H1 (cell line): ENCODE measurements around the gene CAD. TPM values are rescaled to one million over a fixed set of nuclear protein-coding genes. Genes with fewer than 3 reads are reported as not detected.

Experiments used
- CTCF ChIA-PET: fragments of 300-600 bp; sonication (Branson Sonifier 250); formaldehyde crosslinking; loops from one replicate; lab custom pipeline; 2021; ENCODE audit not compliant: partially characterized antibody; lab: Charles Lee
- POLR2A ChIA-PET: fragments of 300-600 bp; sonication (Branson Sonifier 250); formaldehyde crosslinking; loops from one replicate; lab custom pipeline; 2021; ENCODE audit warnings: inconsistent platforms; ENCODE audit not compliant: partially characterized antibody; lab: Charles Lee
- DNase-seq, 2 experiments: peaks; one replicate each; pipeline versions ENCODE4 v3.0.0 to v3.0.0-alpha.2; 2010 to 2022; ENCODE audit warnings: low spot score in 2 of 2, low read depth in 1 of 2, mixed read lengths in 1 of 2
- FAIRE-seq: peaks from 2 replicates; lab custom pipeline; 2011; peaks lifted over from hg19 to GRCh38; lab: Jason Lieb, UNC
- H2AFZ ChIP-seq: 2 replicates; pipeline ENCODE4 v1.8.1; 2012; ENCODE audit warnings: low read length, inconsistent platforms
- H2AK5ac ChIP-seq: 2 replicates; pipeline ENCODE4 v1.6.1; 2013; ENCODE audit warnings: low read depth, low read length
- H2BK120ac ChIP-seq: replicated peaks from 2 replicates; pipeline ENCODE3; 2013; ENCODE audit warnings: low read depth, low read length, inconsistent platforms
- H2BK12ac ChIP-seq: 2 replicates; pipeline ENCODE4 v1.6.1; 2013; ENCODE audit warnings: low read depth, low read length
- H2BK15ac ChIP-seq: 2 replicates; pipeline ENCODE4 v1.6.1; 2013; ENCODE audit warnings: low read length
- H2BK20ac ChIP-seq: 2 replicates; pipeline ENCODE4 v1.6.1; 2013; ENCODE audit warnings: low read length
- H2BK5ac ChIP-seq: 2 replicates; pipeline ENCODE4 v1.6.1; 2013; ENCODE audit warnings: low read depth, low read length
- H3K14ac ChIP-seq: 2 replicates; pipeline ENCODE4 v1.6.1; 2013; ENCODE audit warnings: inconsistent platforms; ENCODE audit not compliant: insufficient read length
- H3K18ac ChIP-seq: 2 replicates; pipeline ENCODE4 v1.6.1; 2013; ENCODE audit warnings: low read length; ENCODE audit errors: extremely low read depth
- H3K23ac ChIP-seq: 2 replicates; pipeline ENCODE4 v1.6.1; 2013; ENCODE audit warnings: inconsistent platforms; ENCODE audit not compliant: insufficient read length
- H3K23me2 ChIP-seq: 2 replicates; pipeline ENCODE4 v1.6.1; 2013; ENCODE audit warnings: low read depth, low read length
- H3K27ac ChIP-seq: 2 replicates; pipeline ENCODE4 v1.6.1; 2011; ENCODE audit warnings: low read depth, low read length, inconsistent platforms
- H3K27me3 ChIP-seq, 4 experiments: replicated peaks in 1 of 4; 1 replicate in 1 of 4; 2 replicates in 3 of 4; pipeline versions ENCODE4 v1.6.1 to v1.8.1; 2011 to 2013; ENCODE audit warnings: low read length in 3 of 4, mild to moderate bottlenecking in 3 of 4, inconsistent platforms in 2 of 4, mixed read lengths in 2 of 4, moderate library complexity in 1 of 4; ENCODE audit not compliant: control insufficient read depth in 3 of 4, insufficient read depth in 3 of 4; ENCODE audit errors: extremely low read depth in 1 of 4
- H3K36me3 ChIP-seq, 4 experiments: 2 replicates each; pipeline versions ENCODE4 v1.6.1 to v1.8.1; 2011 to 2013; ENCODE audit warnings: mild to moderate bottlenecking in 4 of 4, low read length in 3 of 4, moderate library complexity in 2 of 4, control low read depth in 1 of 4, inconsistent platforms in 1 of 4; ENCODE audit not compliant: insufficient read depth in 4 of 4, control insufficient read depth in 2 of 4
- H3K4ac ChIP-seq: replicated peaks from 2 replicates; pipeline ENCODE3; 2013; ENCODE audit warnings: low read length, low read depth, mixed read lengths, inconsistent platforms; ENCODE audit not compliant: insufficient read length
- H3K4me1 ChIP-seq, 4 experiments: replicated peaks in 1 of 4; 1 replicate in 1 of 4; 2 replicates in 3 of 4; pipeline versions ENCODE4 v1.6.1 to v1.8.1; 2011 to 2013; ENCODE audit warnings: low read length in 3 of 4, inconsistent platforms in 2 of 4, mixed read lengths in 1 of 4; ENCODE audit not compliant: insufficient read depth in 4 of 4, control insufficient read depth in 3 of 4
- H3K4me2 ChIP-seq, 2 experiments: 2 replicates each; pipeline versions ENCODE4 v1.6.1 to v1.8.1; 2011 to 2013; ENCODE audit warnings: low read depth in 2 of 2, low read length in 2 of 2, control low read depth in 1 of 2, inconsistent platforms in 1 of 2, mild to moderate bottlenecking in 1 of 2; ENCODE audit not compliant: insufficient read depth in 1 of 2
- H3K4me3 ChIP-seq, 4 experiments: fragments of 200-600, 300-600 bp in 1 of 4; sonication (generic), shearing (Covaris generic), sonication (Bioruptor Twin) in 1 of 4; 2 replicates each; pipeline versions ENCODE4 v1.5.1 to v1.8.1; 2011 to 2016; ENCODE audit warnings: low read length in 4 of 4, low read depth in 3 of 4, control low read depth in 2 of 4, inconsistent platforms in 2 of 4, mild to moderate bottlenecking in 2 of 4, mixed read lengths in 1 of 4, moderate library complexity in 1 of 4; ENCODE audit not compliant: insufficient read depth in 2 of 4; ENCODE audit errors: extremely low read depth in 1 of 4
- H3K56ac ChIP-seq: replicated peaks from 2 replicates; pipeline ENCODE3; 2013; ENCODE audit warnings: low read depth, mild to moderate bottlenecking, mixed read lengths, low read length, inconsistent platforms; ENCODE audit not compliant: insufficient read length
- H3K79me1 ChIP-seq: 2 replicates; pipeline ENCODE4 v1.6.1; 2013; ENCODE audit warnings: low read depth, low read length, control low read depth
- H3K79me2 ChIP-seq, 2 experiments: 2 replicates each; pipeline versions ENCODE4 v1.6.1 to v1.8.1; 2012 to 2013; ENCODE audit warnings: low read length in 2 of 2, mild to moderate bottlenecking in 2 of 2, inconsistent platforms in 1 of 2; ENCODE audit not compliant: insufficient read depth in 2 of 2, control insufficient read depth in 1 of 2
- H3K9ac ChIP-seq, 4 experiments: replicated peaks in 1 of 4; 1 replicate in 1 of 4; 2 replicates in 3 of 4; pipeline versions ENCODE4 v1.6.1 to v1.8.1; 2011 to 2013; ENCODE audit warnings: low read depth in 3 of 4, low read length in 3 of 4, control low read depth in 2 of 4, mild to moderate bottlenecking in 2 of 4, moderate library complexity in 2 of 4, inconsistent platforms in 1 of 4; ENCODE audit errors: extremely low read depth in 1 of 4
- H3K9me3 ChIP-seq, 2 experiments: 2 replicates each; pipeline versions ENCODE4 v1.6.1 to v1.8.1; 2012 to 2013; ENCODE audit warnings: mild to moderate bottlenecking in 2 of 2, moderate library complexity in 2 of 2, control low read depth in 1 of 2, inconsistent platforms in 1 of 2, low read depth in 1 of 2, low read length in 1 of 2, mixed read lengths in 1 of 2; ENCODE audit not compliant: insufficient read depth in 2 of 2
- H4K20me1 ChIP-seq, 2 experiments: replicated peaks in 1 of 2; 2 replicates each; pipeline versions ENCODE3 to v1.8.1; 2011 to 2013; ENCODE audit warnings: inconsistent platforms in 2 of 2, low read length in 2 of 2, mild to moderate bottlenecking in 1 of 2; ENCODE audit not compliant: insufficient read depth in 2 of 2, control insufficient read depth in 1 of 2
- H4K5ac ChIP-seq: 2 replicates; pipeline ENCODE4 v1.6.1; 2013; ENCODE audit warnings: low read length, low read depth, mixed read lengths, inconsistent platforms; ENCODE audit not compliant: insufficient read length
- H4K8ac ChIP-seq: 2 replicates; pipeline ENCODE4 v1.8.0; 2013; ENCODE audit warnings: mild to moderate bottlenecking, moderate library complexity, low read length, inconsistent platforms; ENCODE audit not compliant: insufficient read depth; ENCODE audit errors: extremely low read depth
- H4K91ac ChIP-seq: replicated peaks from 2 replicates; pipeline ENCODE3; 2013; ENCODE audit warnings: low read length, mixed read lengths, inconsistent platforms; ENCODE audit not compliant: insufficient read length
- CBX5 ChIP-seq: fragments of 300-800, 300-1000 bp; sonication (generic); IDR thresholded peaks from 2 replicates; pipeline ENCODE4 v1.7.1; 2016; ENCODE audit warnings: antibody characterized with exemption, low read length, low read depth
- GABPA ChIP-seq: IDR thresholded peaks from 2 replicates; pipeline ENCODE4 v1.6.1; 2011; ENCODE audit warnings: mild to moderate bottlenecking, low read length, moderate library complexity, borderline replicate concordance; ENCODE audit not compliant: insufficient read depth
- JUND ChIP-seq: IDR thresholded peaks from 2 replicates; pipeline ENCODE4 v1.6.1; 2011; ENCODE audit warnings: mild to moderate bottlenecking, improper control_type of control experiment, low read length
- RAD21 ChIP-seq, 2 experiments: IDR thresholded peaks in 1 of 2; conservative IDR thresholded peaks in 1 of 2; 2 replicates each; pipeline ENCODE4 v1.6.1; 2011; ENCODE audit warnings: low read depth in 2 of 2, low read length in 2 of 2, improper control_type of control experiment in 1 of 2, inconsistent platforms in 1 of 2, mild to moderate bottlenecking in 1 of 2, moderate library complexity in 1 of 2
- RFX5 ChIP-seq: IDR thresholded peaks from 2 replicates; pipeline ENCODE4 v1.6.1; 2011; ENCODE audit warnings: low read depth, low read length, improper control_type of control experiment, borderline replicate concordance
- SAP30 ChIP-seq: fragments of 300-600 bp; sonication (generic); IDR thresholded peaks from 2 replicates; pipeline ENCODE4 v1.7.1; 2012; ENCODE audit warnings: low read length, moderate library complexity, mild to moderate bottlenecking, inconsistent platforms; ENCODE audit not compliant: insufficient read depth, insufficient replicate concordance
- SIN3A ChIP-seq, 2 experiments: IDR thresholded peaks in 1 of 2; conservative IDR thresholded peaks in 1 of 2; 2 replicates each; pipeline ENCODE4 v1.6.1; 2011 to 2012; ENCODE audit warnings: low read length in 2 of 2, improper control_type of control experiment in 1 of 2, low read depth in 1 of 2, mild to moderate bottlenecking in 1 of 2
- SIRT6 ChIP-seq: IDR thresholded peaks from one replicate; pipeline ENCODE4 v1.7.1; 2012; ENCODE audit warnings: low read length, inconsistent platforms
- SIX5 ChIP-seq: IDR thresholded peaks from 2 replicates; pipeline ENCODE4 v1.6.1; 2011; ENCODE audit warnings: mild to moderate bottlenecking, low read depth, low read length
- TAF1 ChIP-seq: IDR thresholded peaks from 2 replicates; pipeline ENCODE4 v1.6.1; 2011; ENCODE audit warnings: mild to moderate bottlenecking, low read depth, low read length
- TAF7 ChIP-seq: optimal IDR thresholded peaks from 2 replicates; pipeline ENCODE3; 2011; ENCODE audit warnings: low read depth, mild to moderate bottlenecking, inconsistent platforms, low read length, moderate library complexity, borderline replicate concordance
- WGBS, 2 experiments: shearing (Covaris generic) in 1 of 2; methylation state at CpG; one replicate each; pipeline versions ENCODE4 v1.1.6 to v1.1.7; 2013 to 2015; ENCODE audit warnings: low lambda C conversion rate in 2 of 2, mixed read lengths in 2 of 2, inconsistent platforms in 1 of 2, low coverage in 1 of 2, missing lambda C conversion rate in 1 of 2; ENCODE audit not compliant: insufficient replicate concordance in 2 of 2, insufficient coverage in 1 of 2, insufficient read length in 1 of 2; ENCODE audit errors: extremely low coverage in 1 of 2, missing lambda C conversion rate in 1 of 2; 5-methylcytosine and 5-hydroxymethylcytosine counted together
- polyA plus RNA-seq, 7 experiments: library from polyadenylated mRNA; depleted of rRNA in 3 of 7; stranded (reverse) in 5 of 7; unstranded in 2 of 7; fragments of >200 nt in 5 of 7; fragments of 200-250 nt in 2 of 7; gene quantifications; 1 replicate in 5 of 7; 2 replicates in 1 of 7; 4 replicates in 1 of 7; pipeline versions ENCODE4 v1.2.1 to v1.2.3, GENCODE V29; 2011 to 2013; ENCODE audit warnings: missing spikeins in 2 of 7, mixed read lengths in 2 of 7
- total RNA-seq: library from RNA; stranded (reverse); fragmentation: NEBNext Ultra II Directional; extraction: Animal tissue kit (Norgen Biotek cat#: 25700); gene quantifications from 2 replicates; pipeline ENCODE4 v1.2.1, GENCODE V29; 2021

CAD gene
- total and polyA plus RNA-seq, 2 of the 8 experiments (the other 6 are each of a cell fraction or from before 2014, with no cell fraction given): 130 to 146 TPM

- Histone ChIP-seq H2BK15ac (no peak overlapping the region), H3K27ac (no peak overlapping the region), H2BK12ac (no peak overlapping the region), H2BK120ac (no peak overlapping the region), H3K79me2 (no peaks in the 10 kb centered on the region), H2AFZ (no peak overlapping the region)
- POLR2A ChIA-PET: interaction anchor here (1.0 kb wide), 1 partner anchor 30 kb away, joined by 3 read pairs; the partner anchor contains the start of gene TCF23
- DNase-seq: no peak
- WGBS, 2 experiments: 93% methylated on average over 3 of the region's 3 CpGs; no CpG with 5 or more reads in 1 of the 2 experiments
- no peak for TF ChIP-seq TAF7
- no peak for TF ChIP-seq SIX5
- TF ChIP-seq SIN3A (conservative IDR thresholded peaks at IDR 0.05 in 1 of 2, IDR thresholded peaks at IDR 0.05 in 1 of 2; ENCODE audit: low read depth in 1 of 2, low read length in 2 of 2): no peak
- no peak for TF ChIP-seq GABPA
- no peak for TF ChIP-seq SIRT6
- no peak for TF ChIP-seq RFX5
- no peak for TF ChIP-seq RAD21 (IDR thresholded peaks at IDR 0.05 in 1 of 2, conservative IDR thresholded peaks at IDR 0.05 in 1 of 2; ENCODE audit: low read depth in 2 of 2, low read length in 2 of 2)
- no peak for TF ChIP-seq CBX5
- no peak for TF ChIP-seq SAP30
- TF ChIP-seq TAF1: no peak
- TF ChIP-seq JUND: no peak
- TF ChIP-seq, all 59 proteins: peak for 0
- Histone ChIP-seq H3K4ac (no peak overlapping the region), H3K79me1 (no peaks in the 10 kb centered on the region), H2BK5ac (no peak overlapping the region), H2AK5ac (no peak overlapping the region), H2BK20ac (no peak overlapping the region), H3K14ac (no peak overlapping the region), H3K9me3 (no peaks in the 10 kb centered on the region), H3K9ac (no peak overlapping the region), H3K4me2 (no peak overlapping the region), H3K27me3 (no peaks in the 10 kb centered on the region; a peak in 1 of 7 replicates), H3K4me1 (no peaks in the 10 kb centered on the region), H3K4me3 (no peak overlapping the region), H4K91ac (no peak overlapping the region), H3K23ac (no peak overlapping the region), H3K18ac (no peak overlapping the region), H3K36me3 (no peaks in the 10 kb centered on the region), H3K56ac (no peak overlapping the region), H4K5ac (no peak overlapping the region), H4K20me1 (no peaks in the 10 kb centered on the region), H4K8ac (no peak overlapping the region), H3K23me2 (no peaks in the 10 kb centered on the region)
- no peak for FAIRE-seq
- CTCF ChIA-PET: interaction anchor here (1.5 to 5.0 kb wide), 3 partner anchors 9 to 123 kb away, joined by 4 to 26 read pairs (median 4); no protein-coding TSS in a partner anchor
These were observed 38.7 kb upstream of the CAD start for GRCh38 chr2:27178469-27178868.
